Stomach (tissue), 4 donors: ENCODE measurements around the gene FGF12.

Experiments used
- CTCF ChIP-seq, 7 experiments: fragments of 450-650 bp in 4 of 7; fragments of 200-600 bp in 3 of 7; sonication (generic) in 3 of 7; IDR thresholded peaks; one replicate each; pipeline ENCODE4 v1.5.1; 2016 to 2019; ENCODE audit warnings: antibody characterized with exemption in 7 of 7, control low read depth in 2 of 7, mild to moderate bottlenecking in 1 of 7
- POLR2A ChIP-seq, 4 donors: fragments of 450-650 bp; IDR thresholded peaks; one replicate each; pipeline ENCODE4 v1.6.1; 2016; ENCODE audit warnings: antibody characterized with exemption in 4 of 4, control low read depth in 2 of 4, mild to moderate bottlenecking in 1 of 4, moderate library complexity in 1 of 4

- TF ChIP-seq CTCF (IDR thresholded peaks at IDR 0.05) = no peak
- TF ChIP-seq POLR2A (IDR thresholded peaks at IDR 0.05) = no peak
Observed at GRCh38 chr3:192216067-192216466, 511.3 kb downstream of the FGF12 start.
